Left ventricle myocardium superior (tissue), 1 donor: ENCODE measurements around the gene FRAT1. TPM values are rescaled to one million over a fixed set of nuclear protein-coding genes. Genes with fewer than 3 reads are reported as not detected.

Source experiments
- ATAC-seq: fragments of 200-7000 bp; cut with Tn5 transposase; one replicate; pipeline ENCODE4 v1.9.1; 2020; ENCODE audit warnings: mild to moderate bottlenecking, moderate library complexity
- DNase-seq: peaks from one replicate; pipeline ENCODE4 v3.0.0-alpha.2; 2020
- intact Hi-C: fragments of 100-400 bp; cut with micrococcal nuclease; formaldehyde crosslinking; loops from one replicate; pipeline ENCODE4 v1.11.0; 2022
- total RNA-seq: library from RNA; stranded (reverse); fragmentation: NEBNext Ultra II Directional; extraction: Animal tissue kit (Norgen Biotek cat#: 25700); gene quantifications from one replicate; pipeline ENCODE4 v1.2.1, GENCODE V29; 2021
- donor health status: DM: no; HTN: yes; CAD: no; lungs with severe emphysema.

Gene FRAT1
- total RNA-seq, 1 donor from 2014 or later: 6.8 TPM

DNA sequence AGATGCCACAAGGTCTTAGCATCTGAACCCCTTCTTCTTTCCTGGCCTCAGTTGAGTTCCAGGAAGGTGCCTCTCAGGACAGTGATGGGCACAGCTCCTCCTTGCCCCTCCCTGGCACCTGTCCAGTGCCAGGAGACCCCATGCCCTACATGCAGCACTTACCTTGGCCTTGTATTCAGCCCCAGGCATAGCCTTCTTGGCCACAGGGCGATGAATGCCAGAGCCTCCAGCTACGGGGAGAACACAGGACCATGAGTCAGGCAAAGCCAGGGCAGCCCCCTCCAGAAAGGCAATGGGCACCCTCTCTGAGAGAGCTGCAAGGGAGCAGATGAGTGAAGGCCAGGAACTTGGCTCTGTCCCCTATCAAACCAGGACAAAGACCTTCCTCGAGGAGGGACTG, 39.7 kb downstream of the FRAT1 start:
- intact Hi-C loops: no loop called here
- no peak for DNase-seq
- ATAC-seq: no peak

DNA sequence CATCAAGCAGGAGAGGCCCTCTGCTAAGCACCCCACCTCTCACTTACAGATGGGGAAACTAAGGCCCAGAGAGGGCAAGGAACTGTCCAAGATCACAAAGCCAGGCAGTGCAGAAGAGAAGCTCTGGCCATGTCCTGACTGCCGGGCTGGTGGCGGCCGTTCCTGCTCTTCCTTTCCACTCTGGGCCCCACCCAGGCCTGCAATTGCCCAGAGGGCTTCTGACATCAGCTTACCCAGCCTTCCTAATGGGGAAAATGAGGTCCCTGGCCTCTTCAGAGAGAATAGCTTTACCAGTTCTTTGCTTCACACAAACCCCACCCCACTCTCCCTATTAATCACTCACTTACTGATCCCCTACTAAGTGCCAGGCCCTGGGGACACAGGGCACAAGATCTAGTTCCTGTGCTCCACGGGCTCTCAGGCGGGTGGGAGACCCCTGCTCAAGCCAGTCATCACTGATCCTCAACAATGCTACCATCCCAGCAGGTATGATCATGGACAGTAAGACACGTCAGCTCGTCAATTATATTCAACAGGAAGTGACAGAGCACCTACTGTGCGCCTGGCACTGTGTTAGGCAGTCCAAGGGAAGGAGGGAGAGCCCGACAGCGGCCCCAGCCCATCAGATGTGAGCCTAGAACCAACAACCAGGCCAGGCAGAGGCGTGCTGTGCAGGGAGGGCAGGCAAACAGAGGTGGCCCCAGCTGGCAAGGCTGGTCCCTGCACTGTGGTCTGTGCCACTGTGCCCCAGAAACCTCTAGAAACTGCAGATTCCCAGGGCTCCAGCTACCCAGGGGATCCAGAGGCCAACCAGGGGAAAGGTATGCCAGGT, 41.9 kb downstream of the FRAT1 start:
- no peak for ATAC-seq
- intact Hi-C loops: no loop called here
- no peak for DNase-seq

DNA sequence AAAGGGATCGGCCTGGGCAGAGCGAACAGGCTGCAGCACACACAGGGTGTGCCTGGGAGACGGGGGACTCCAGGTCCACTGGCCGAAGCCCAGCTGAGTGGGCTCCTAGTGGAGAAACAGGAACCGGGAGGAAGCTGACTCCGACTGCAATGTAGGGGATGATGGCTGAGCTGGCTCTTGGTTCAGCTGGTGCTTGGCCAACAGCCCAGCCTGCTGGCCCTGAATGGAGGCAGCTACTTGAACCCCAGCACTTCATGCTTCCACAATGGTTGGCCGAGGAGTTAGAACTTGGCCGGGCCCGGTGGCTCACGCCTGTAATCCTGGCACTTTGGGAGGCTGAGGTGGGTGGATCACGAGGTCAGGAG, 42.4 kb downstream of the FRAT1 start:
- intact Hi-C loops: no loop called here
- DNase-seq (peak; percentile 47), ATAC-seq (peak; percentile 14)

DNA sequence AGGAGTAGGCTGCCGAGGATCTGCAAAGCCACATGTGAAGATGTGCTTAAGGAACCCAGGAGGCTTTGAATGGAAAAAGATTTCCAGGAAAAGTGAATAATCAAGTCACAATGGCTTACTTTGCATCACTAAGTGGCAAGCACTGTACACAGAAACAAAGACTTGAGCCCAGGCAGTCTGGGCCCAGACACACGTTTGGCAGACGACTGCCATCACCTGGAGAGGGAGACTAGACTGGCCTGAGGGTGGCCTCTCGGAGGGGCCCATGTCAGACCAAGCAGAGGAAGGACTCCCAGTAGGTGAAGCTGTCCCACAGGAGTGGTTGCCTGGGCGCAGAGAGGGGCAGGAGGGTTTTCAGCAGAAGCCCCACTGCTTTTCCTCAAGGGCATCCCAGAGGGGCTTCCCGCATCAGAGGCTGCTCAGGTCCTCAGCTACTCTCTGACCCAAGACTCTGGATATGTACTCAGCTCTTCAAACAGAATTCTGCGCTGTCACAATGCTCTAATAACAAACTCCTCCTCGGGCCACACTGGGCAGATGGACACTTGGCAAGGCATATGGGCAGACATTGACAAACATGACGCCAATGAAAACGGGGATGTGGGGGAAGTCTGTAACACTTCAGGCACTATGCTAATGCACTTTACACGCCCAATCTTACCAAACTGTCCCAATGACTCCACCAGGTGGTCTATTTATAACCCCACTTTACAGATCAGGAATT, 43.4 kb downstream of the FRAT1 start:
- ATAC-seq (no peak), DNase-seq (no peak)
- intact Hi-C loops: no loop called here

DNA sequence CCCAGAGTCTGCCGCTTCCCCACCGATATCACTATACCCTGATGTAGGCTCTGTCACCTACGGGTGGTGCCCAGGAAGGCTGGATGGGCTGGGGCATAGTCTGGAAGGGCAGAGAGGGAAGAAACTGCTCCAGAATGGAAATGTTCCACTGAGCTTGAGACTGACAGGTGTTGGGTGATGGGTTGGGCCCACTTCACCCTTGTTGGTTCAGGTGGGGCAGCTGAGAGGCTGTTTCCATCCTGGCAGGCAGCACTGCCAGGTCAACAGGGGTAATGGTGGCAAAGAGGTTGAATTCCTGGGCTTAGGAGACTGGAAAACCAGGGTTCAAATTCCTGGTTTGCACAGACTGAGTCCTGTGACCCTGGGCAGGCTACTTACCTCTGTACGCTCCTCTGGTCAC, 44.0 kb downstream of the FRAT1 start:
- ATAC-seq (no peak), DNase-seq (no peak)
- intact Hi-C loops: no loop called here

DNA sequence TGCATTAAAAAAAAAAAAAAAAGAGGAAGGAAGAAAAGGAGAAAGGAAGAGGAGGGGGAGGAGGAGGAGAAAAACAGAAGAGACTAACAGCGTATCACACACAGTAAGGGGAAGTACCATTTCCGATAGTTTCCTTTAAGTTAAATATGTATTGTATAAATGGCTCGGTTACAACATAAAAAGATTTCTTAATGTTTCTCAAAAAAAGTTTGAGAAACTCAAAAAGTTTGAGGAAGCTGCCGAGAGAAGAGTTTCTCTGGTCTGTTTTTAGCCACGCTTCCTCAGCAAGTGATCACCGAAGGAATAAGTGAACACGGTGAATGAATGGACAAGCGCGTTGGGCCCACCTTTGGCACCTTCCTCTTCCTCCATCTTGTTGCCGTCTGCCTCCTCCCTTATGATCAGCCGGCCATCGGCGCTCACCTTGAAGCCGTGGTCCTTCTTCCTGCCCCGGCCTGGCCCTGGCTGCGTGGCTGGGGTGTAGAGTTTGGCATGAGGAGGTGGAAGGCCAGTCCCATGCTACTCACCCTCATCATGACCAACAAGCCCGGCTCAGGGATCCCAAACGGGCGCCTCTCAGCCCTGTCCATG, 46.8 kb downstream of the FRAT1 start:
- DNase-seq (no peak), ATAC-seq (peak; percentile 52)
- intact Hi-C loops: no loop called here

DNA sequence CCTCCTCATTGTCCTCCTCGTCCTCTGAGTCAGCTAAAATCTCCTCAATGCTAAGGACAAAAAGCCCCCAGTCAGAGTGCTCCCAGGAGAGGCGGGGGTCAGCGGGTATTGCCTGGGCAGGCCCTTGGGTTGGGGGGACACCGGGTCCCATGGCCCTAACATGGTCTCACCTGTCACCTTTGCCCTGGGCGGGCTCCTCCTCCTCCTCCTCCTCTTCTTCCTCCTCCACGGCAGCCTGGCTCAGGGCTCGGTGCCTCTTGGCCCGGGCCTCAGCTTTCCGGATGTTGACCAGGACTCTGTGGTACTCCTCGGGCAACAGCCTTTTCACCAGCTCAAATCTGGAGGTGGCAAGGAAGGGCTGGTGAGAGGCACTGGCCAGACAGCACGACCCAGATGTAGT, 47.5 kb downstream of the FRAT1 start:
- no peak for DNase-seq
- intact Hi-C loops: no loop called here
- ATAC-seq: no peak

GRCh38 chr10:97367126-97367649, 48.1 kb downstream of the FRAT1 start:
- intact Hi-C loops: no loop called here
- no peak for DNase-seq
- peak; percentile 63 for ATAC-seq

Other genes with a start within 250 kb of the FRAT1 start
- 0.17 TPM for gene SLIT1, start 133.3 kb upstream of the FRAT1 start, total RNA-seq
- 3.3 TPM for gene ARHGAP19, start 26.6 kb upstream of the FRAT1 start, total RNA-seq
- gene FRAT2, start 15.5 kb downstream of the FRAT1 start, total RNA-seq: 9.0 TPM
- 11.6 TPM for gene RRP12, start 82.1 kb downstream of the FRAT1 start, total RNA-seq
- 234 TPM for gene PGAM1, start 106.9 kb downstream of the FRAT1 start, total RNA-seq
- 14.7 TPM for gene EXOSC1, start 126.7 kb downstream of the FRAT1 start, total RNA-seq
- gene ZDHHC16, start 126.9 kb downstream of the FRAT1 start, total RNA-seq: 22.2 TPM
- gene MMS19, start 179.2 kb downstream of the FRAT1 start, total RNA-seq: 38.4 TPM
- gene UBTD1, start 179.7 kb downstream of the FRAT1 start, total RNA-seq: 28.1 TPM